ENCODE results near the gene JPH3.

The JPH3 gene

GRCh38 chr16:87700406-87701077, 98.2 kb downstream of the JPH3 start:
- H3K4me3 ChIP-seq (ENCODE audit: low read length), result no peak overlapping the region
- peak; percentile 79 for DNase-seq (ENCODE audit: low read depth, low spot score)

GRCh38 chr16:87701078-87701460, 98.8 kb downstream of the JPH3 start:
- no peak for DNase-seq (ENCODE audit: low read depth, low spot score)
- no peak overlapping the region for H3K4me3 ChIP-seq (ENCODE audit: low read length)

GRCh38 chr16:87701505-87701921, 99.2 kb downstream of the JPH3 start:
- no peak overlapping the region for H3K4me3 ChIP-seq (ENCODE audit: low read length)
- peak; percentile 59 for DNase-seq (ENCODE audit: low read depth, low spot score)

DNA sequence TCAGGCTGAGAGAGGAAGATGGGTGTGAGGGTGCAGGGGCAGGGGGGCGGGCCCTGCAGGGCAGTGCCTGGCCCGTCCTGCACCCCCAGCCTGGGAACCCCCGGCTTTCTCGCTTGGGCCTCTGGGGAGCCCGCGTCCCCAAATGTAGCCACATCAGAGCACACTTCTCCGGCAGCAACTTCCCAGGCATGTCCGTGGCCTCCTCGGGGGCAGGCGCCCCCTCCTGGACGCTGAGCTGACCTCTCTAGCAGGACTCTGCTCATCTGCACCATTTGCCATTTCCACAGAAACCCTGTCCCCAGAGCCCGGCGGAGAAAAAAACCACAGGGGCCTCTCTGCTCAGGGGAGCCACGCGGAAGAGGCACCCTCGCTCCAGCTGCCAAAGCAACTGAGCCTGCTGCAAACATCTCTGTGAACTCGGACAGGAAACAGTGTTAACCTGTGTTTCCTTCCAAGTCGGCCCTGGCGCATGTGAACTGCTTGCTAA, 100.1 kb downstream of the JPH3 start:
- DNase-seq (ENCODE audit: low read depth, low spot score), result peak; percentile 73
- H3K4me3 ChIP-seq (ENCODE audit: low read length), result no peak overlapping the region; the same call in 1 of the 2 replicates

- no peak for DNase-seq (ENCODE audit: low read depth, low spot score)
- no peak overlapping the region for H3K4me3 ChIP-seq (ENCODE audit: low read length)
These were observed 100.8 kb downstream of the JPH3 start for GRCh38 chr16:87703071-87703470.

GRCh38 chr16:87703835-87704375, 101.6 kb downstream of the JPH3 start:
- no peak for DNase-seq (ENCODE audit: low read depth, low spot score)
- no peak overlapping the region for H3K4me3 ChIP-seq (ENCODE audit: low read length)

DNA sequence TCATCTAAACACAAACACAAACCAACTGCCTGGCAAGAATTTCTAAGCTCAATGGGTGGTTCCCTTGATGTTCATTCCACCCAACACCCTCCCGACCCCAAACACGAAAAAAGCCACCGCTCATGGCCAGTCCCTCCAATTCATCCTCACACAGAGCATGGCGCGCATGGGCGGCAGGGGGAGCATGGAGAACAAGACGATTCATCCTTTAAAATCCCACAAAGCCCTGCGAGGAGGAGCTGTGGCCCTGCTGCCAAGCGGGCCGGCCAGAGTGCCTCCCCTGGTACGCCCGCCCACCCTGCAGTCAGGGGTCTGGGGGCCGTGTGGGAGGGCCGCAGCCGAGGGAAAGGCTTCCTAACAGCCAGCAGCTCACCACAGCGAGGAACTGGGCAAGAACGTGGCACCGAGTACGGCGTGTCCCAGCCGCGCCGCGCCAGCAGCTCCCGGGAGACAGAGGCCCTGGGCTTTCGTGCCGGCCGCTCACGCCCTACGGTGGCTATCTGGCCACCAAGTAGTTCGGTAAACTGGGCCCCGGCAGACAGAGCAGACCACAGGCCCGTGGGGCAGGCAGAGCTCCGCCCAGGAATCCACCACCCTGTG, 102.5 kb downstream of the JPH3 start:
- H3K4me3 ChIP-seq (ENCODE audit: low read length), result no peak overlapping the region
- DNase-seq (ENCODE audit: low read depth, low spot score), result no peak

DNA sequence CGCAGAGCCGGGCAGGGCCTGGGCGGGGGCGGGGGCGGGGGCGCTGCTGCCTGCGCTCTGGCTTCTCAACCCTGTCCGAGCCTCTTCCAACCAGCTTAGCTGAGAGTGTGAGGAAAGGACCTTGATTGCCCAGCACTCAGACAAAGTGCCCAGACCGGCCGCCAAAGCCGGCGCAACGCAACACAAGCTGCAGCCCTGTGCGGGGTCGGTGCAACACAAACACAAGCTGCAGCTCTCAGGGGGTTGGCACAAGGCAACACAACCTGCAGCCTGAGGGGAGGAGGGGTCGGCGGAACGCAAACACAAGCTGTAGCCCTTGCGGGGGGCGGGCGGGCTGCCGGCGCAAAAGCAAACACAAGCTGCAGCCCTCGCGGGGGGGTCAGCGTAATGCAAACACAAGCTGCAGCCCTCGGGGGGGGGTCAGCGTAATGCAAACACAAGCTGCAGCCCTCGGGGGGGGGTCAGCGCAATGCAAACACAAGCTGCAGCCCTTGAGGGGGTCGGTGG, 103.5 kb downstream of the JPH3 start:
- no peak for DNase-seq (ENCODE audit: low read depth, low spot score)
- no peak overlapping the region for H3K4me3 ChIP-seq (ENCODE audit: low read length)

- DNase-seq (ENCODE audit: low read depth, low spot score), result no peak
- no peak overlapping the region for H3K4me3 ChIP-seq (ENCODE audit: low read length)
These were observed 104.1 kb downstream of the JPH3 start for GRCh38 chr16:87706278-87707000.

DNA sequence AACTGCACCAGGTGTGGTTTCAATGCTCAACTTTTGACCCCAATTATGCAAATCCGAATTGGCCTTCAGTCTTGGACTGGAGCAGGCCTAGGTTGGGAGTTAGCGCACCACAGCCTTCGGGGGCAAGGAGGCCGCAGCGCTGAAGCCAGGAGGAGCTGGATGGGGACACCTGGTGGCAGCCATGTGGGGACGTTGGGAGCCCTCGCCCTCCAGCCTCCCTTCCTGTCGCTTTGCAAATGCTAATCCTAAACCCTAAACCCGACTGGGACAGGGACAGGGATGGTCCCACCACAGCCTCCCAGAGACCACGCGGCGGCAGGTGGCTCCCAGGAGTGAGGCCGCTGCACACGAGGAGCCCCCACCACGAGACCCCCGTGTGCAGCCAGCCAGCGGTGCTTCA, 104.8 kb downstream of the JPH3 start:
- no peak for DNase-seq (ENCODE audit: low read depth, low spot score)
- H3K4me3 ChIP-seq (ENCODE audit: low read length), result no peak overlapping the region

GRCh38 chr16:87707714-87708580, 105.6 kb downstream of the JPH3 start:
- DNase-seq (ENCODE audit: low read depth, low spot score), result peak; percentile 85
- H3K4me3 ChIP-seq (ENCODE audit: low read length), result peak overlapping the region; percentile 24

DNA sequence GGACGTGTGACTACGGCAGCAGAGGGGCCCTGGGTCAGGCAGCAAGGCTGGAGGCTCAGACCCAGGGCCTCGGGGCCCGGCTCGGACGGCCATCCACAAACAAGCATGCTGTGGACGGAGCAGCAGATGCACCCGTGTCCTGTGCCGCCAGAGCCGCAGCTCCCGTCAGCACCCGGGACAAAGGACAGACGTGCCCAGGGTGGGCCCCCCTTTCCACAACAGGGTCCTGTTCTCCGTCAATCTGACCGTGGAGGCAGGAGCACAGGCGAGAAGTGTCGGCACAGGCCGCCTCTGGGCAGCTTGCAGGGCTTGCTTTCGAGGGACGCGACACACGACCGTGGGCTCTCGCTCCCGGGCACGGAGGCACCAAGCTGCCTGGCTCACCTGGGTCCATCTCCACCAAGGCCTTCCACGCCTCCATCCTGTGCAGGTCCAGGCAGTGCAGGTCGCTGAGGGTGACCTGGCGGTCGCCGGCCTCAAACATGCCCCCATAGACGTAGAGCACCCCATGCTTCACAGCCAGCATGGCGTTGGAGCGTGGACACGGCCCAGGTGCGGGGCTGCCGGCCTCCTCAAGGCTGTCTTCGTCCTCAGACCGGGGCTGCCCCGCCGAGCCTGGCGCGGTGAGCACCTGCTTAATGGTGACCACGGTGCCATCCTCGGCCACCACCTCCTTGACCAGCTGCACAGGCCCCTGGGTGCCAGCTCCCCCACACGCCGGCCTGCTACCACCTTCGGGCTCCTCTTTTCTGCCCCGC, 106.8 kb downstream of the JPH3 start:
- DNase-seq (ENCODE audit: low read depth, low spot score), result no peak
- no peak overlapping the region for H3K4me3 ChIP-seq (ENCODE audit: low read length)

GRCh38 chr16:87709677-87710076, 107.4 kb downstream of the JPH3 start:
- no peak for DNase-seq (ENCODE audit: low read depth, low spot score)
- H3K4me3 ChIP-seq (ENCODE audit: low read length), result no peak overlapping the region

- no peak for DNase-seq (ENCODE audit: low read depth, low spot score)
- H3K4me3 ChIP-seq (ENCODE audit: low read length), result no peak overlapping the region
These were observed 108.6 kb downstream of the JPH3 start for GRCh38 chr16:87710887-87711286.

- DNase-seq (ENCODE audit: low read depth, low spot score), result no peak
- H3K4me3 ChIP-seq (ENCODE audit: low read length), result no peak overlapping the region
These were observed 110.0 kb downstream of the JPH3 start for GRCh38 chr16:87712184-87712762.

DNA sequence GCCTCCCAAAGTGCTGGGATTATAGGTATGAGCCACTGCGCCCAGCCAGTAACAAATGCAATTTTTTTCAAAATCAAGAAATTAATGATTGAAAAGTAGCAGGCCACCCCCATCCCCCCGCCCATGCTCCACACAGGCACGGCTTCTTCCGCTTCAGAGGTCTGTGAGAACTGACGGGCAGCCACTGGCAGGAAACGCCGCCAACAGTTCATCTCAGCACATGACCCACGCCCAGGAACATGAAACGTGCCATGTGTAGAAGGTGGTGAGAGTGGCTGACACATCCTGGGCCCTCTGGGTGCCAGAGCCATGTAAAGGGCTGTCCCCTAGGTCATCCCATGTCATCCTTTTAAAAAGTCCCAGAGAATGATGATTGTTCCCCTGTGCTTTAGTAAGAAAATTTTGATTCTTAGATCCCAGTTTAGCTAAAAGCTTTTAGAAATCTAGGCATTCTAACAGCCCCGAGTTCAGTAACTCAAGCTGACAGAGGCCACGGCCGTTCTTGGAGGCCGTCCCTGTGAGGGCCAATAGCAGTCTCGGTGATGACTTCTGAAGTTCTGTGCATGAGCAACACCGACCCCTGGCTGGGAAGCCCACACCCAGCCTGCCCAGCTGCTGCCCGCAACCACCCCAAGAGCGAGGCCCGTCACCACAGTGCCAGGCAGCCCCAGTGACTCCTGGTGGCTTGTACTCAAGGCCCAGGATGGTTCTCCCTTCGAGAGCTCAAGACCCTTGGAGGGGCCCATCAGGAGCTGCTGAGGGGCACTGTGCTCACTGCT, 111.3 kb downstream of the JPH3 start:
- DNase-seq (ENCODE audit: low read depth, low spot score), result peak; percentile 94
- no peak overlapping the region for H3K4me3 ChIP-seq (ENCODE audit: low read length)

DNA sequence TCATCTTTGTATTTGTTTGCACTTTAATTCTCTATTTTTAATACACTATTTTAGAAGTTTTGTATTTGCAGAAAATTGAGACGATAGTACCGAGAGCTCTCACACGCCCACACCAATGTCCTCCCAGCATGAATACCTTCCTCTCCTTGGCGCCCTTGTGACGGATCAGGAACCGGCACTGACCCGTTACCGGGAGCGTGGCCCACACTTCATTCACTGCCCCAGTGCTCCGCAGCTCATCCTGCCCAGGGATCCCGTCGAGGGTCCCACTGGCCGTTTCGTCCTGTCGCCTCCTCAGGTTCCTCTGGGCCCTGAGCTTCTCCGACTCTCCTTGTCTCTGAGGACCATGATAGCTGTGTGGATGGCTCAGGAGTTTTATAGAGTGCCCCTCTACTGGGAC, 112.9 kb downstream of the JPH3 start:
- no peak for DNase-seq (ENCODE audit: low read depth, low spot score)
- H3K4me3 ChIP-seq (ENCODE audit: low read length), result no peak overlapping the region

Data from Jurkat, Clone E6-1 (cell line).